GM19351 (cell line): Measurements from ENCODE around the gene TCEANC.

Experiments used
- ATAC-seq: cut with Tn5 transposase; IDR thresholded peaks from one replicate; pipeline ENCODE4 v1.9.1; 2021; ENCODE audit warnings: mild to moderate bottlenecking, moderate library complexity; ENCODE audit not compliant: unreplicated experiment

The TCEANC gene

DNA sequence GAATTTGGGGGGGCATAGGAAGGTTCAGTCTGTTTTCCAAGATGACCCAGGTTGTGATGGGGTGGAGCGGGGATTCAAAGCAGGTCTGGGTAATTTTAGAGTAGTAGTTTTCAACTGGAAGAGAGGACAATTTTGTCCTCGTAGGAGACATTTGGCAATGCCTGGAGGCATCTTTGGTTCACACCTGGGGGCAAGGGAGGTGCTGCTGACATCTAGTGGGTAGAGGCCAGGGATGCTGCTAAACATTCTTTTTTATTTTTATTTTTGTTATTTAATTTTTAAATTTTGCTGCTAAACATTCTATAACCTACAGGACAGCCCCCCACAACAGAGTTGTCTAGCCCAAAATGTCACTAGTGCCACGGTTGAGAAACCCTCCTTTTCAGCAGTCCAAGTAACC, 37.9 kb downstream of the TCEANC start:
- ATAC-seq: no peak

GRCh38 chrX:13691841-13692371, 39.0 kb downstream of the TCEANC start:
- no peak for ATAC-seq

DNA sequence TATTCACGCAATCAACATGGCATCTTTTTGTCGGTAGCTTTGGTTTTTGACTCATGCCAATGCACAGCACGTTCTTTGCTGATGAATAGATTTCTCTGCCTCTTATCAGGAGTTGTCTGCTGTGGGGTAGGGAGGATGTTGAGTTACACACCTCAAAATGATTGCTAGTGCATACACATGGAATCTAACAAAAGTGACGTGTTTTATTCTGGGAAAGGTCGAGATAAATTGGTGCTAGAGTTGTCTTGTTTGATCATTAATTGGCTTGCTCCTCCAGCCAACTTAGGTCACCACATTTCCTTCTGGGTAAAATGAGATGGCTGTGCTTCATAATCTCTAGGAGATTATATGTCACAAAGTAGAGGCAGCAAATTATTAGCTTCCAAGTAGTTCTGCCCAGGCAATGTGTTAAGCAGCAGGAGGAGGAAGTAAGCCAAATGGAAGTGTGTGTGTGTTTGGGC, 39.9 kb downstream of the TCEANC start:
- ATAC-seq: no peak

DNA sequence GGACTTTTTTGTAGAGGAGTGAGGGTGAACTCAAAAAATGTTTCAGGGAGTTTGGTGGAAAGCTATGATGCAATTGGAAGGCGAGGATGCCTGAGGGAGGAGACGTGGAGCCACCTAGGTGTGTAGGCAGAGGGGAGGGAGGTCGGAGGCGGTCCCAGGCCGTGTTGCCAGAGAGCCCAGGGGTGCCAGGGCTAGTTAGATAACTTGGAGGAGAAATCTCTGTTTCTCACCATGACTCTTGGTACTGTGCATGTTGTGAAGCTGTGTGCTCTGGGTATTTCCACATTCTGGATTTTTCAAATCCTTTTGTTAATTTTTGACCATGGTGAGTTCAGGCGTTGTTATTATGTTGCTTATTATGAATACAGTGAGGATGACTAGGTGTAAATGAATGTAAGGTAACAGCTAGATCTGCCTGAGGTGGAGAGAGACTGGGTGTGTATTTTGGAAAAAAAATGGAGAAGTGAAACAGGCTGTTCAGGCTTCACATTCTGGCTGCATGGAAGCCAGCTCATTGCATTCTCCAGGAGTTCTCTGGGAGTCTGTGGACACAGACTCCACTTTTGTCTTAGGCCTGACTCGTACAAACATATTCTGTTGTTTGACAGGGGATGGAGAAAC, 40.5 kb downstream of the TCEANC start:
- no peak for ATAC-seq

- no peak for ATAC-seq
Observed at GRCh38 chrX:13694359-13694758, 41.4 kb downstream of the TCEANC start.

GRCh38 chrX:13694983-13695382, 42.0 kb downstream of the TCEANC start:
- ATAC-seq: no peak

- ATAC-seq: no peak
Observed at GRCh38 chrX:13695601-13696115, 42.7 kb downstream of the TCEANC start.

GRCh38 chrX:13697455-13697854, 44.5 kb downstream of the TCEANC start:
- ATAC-seq: peak; percentile 63

DNA sequence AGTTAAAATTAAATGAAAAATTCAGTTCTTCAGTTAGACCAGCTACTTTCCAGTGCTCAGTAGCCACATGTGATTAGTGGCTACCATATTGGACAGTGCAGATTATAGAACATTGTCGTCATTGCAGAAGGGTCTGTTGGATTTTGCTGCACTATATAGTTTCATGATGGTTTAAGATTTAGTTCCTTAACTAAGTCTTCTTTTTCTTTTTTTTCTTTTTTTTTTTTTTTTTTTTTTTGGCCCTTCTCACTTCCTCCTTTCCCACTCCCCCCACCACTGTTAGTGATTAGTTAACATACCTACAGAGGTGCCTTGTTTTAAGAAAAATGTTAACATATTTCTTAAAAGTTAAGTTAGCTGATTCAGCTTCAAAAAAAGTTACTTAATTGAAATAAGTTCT, 45.0 kb downstream of the TCEANC start:
- no peak for ATAC-seq

DNA sequence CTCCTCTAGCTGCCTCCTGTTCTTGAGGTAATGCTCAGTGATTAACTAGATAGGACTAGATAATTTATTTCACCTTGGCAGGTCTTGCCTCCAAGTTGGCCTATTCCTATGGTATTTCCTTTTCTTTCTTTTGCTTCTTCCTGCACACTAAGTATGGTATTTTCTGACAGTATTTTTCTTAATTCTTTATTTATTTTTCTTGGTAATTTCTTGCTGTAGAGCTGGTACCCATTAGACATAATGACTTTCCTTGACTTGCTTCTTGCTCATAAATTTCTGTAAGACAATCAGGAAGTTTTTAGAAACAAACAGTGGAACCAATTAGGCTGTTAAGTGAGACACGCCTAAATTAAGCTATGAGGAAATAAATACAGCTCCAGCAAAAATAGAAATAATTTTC, 45.5 kb downstream of the TCEANC start:
- no peak for ATAC-seq

DNA sequence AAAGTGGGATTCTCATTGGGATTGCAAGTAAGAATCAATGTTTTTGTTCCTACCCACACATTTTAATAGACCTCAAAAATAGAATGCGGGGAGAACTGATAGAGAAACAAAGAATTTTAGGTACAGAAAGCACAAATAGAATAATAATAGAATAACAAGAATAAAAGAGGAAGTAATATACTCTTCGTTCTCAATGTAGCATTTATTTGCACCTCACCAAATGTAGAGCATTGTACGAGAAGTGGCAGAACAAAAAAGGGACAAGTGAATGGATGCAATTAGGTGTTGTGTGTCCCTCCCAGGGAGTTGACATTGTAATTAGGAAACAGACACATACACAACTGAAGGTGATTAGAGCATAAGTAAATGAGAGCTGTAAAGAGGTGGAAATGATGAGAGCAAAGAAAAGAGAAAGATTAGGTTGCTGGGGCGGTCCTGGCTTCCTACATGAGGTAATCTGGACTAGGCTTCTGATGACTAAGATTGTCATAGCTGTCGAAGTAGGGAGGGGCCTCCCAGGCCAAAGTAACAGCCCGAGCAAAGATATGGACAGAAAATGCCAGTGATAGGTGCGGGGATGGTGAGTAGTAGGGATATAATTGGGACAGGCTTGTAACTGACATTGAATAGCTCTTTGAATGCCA, 46.4 kb downstream of the TCEANC start:
- peak; percentile 66 for ATAC-seq

- ATAC-seq: no peak
Observed at GRCh38 chrX:13700380-13700779, 47.4 kb downstream of the TCEANC start.

DNA sequence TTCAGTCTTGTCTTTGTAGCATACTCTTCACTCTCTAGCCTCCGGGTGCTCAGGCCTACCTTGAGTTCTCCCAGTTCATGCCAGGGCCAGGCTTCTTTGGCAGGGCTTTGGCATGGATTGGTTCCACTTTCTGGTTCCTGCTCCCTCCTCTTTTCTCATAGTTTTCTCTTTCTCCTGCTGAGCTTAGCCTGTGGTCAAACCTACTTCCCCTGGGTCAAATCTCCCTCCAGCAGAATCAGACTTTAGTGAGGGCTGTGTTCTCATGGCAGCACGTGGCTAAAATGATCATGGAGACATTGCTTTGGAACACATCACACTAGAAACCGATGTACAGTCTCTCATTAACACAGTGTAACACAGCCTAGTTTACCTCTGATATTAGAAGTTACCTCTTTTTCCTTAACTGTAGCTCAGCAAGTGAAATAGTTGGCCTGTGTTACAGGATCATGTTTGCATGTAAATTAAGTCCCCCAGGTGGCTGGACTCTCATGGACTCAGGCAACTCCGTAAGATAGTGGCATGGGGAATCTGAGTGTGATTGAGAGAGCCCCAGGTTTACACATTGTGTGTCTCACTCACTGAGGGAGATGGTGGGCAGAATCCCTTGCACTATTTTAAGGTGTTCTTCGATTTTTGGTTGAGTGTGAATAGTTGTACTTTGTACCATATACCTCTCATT, 49.3 kb downstream of the TCEANC start:
- ATAC-seq: no peak

- ATAC-seq: no peak
Observed at GRCh38 chrX:13703135-13703534, 50.2 kb downstream of the TCEANC start.

DNA sequence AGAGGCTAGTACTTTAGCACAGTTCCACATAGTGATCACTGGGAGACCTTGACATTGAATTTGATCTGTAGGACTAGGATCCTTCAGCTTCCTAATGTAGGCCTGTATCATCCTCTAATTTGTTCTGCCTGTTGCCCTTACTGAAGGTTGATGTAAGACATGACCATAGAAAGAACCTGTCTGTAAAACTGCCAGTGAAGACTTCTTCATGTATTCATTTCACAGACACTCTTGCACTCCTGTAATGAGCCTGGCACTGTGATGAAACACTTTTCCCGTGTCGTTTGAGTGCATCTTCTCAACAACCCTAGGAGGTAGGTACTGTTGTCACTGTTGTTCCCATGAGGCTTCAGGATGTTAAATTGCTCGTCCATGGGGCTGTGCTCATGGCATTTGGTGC, 50.6 kb downstream of the TCEANC start:
- no peak for ATAC-seq

DNA sequence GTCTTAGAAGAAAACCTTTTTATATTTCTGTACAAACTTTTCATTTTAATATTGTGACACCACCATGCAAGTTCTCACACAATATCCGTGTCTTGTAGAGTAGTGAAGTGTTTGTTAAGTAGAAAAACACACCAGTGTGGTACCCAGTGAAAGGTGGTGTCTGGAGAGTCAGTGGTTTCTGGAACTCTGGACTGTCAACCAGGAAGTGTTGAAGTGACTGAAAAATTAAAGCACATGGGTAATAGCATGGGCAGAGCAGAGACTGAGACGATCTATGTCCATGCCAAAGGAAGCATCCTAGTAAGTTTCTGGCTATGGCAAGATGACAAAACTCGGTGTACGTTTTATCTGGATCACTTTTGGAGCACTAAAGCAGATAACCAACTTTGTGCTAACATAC, 58.2 kb downstream of the TCEANC start:
- no peak for ATAC-seq
